Progenitor cell of endocrine pancreas (in vitro differentiated cells): ENCODE measurements around the gene RTP2. TPM values are rescaled to one million over a fixed set of nuclear protein-coding genes. Genes with fewer than 3 reads are reported as not detected.

ENCODE experiments used
- DNase-seq: peaks from one replicate; pipeline ENCODE4 v3.0.0; 2021; ENCODE audit warnings: low spot score; ENCODE audit not compliant: unreplicated experiment
- H3K27ac Mint-ChIP-seq: 2 replicates; pipeline ENCODE4 v1.8.0; 2021; ENCODE audit warnings: mild to moderate bottlenecking, moderate library complexity, mixed read lengths
- H3K27me3 Mint-ChIP-seq: 2 replicates; pipeline ENCODE4 v1.8.0; 2021; ENCODE audit warnings: mixed read lengths
- H3K36me3 Mint-ChIP-seq: 2 replicates; pipeline ENCODE4 v1.8.0; 2022; ENCODE audit warnings: mixed read lengths; ENCODE audit not compliant: insufficient read depth
- H3K4me1 Mint-ChIP-seq: 2 replicates; pipeline ENCODE4 v1.8.0; 2021; ENCODE audit warnings: low read depth, mixed read lengths
- H3K4me3 Mint-ChIP-seq: 2 replicates; pipeline ENCODE4 v1.8.0; 2021; ENCODE audit warnings: low read depth, mild to moderate bottlenecking, moderate library complexity, mixed read lengths
- H3K9me3 Mint-ChIP-seq: 2 replicates; pipeline ENCODE4 v1.8.0; 2021; ENCODE audit warnings: low read depth, mixed read lengths
- total RNA-seq: library from RNA; stranded (reverse); gene quantifications from 2 replicates; pipeline ENCODE4 v1.2.1, GENCODE V29; 2021
- TF ChIP-seq, protein P1 (sequence below): fragments of 200-600 bp; sonication (generic); IDR thresholded peaks from one replicate; pipeline ENCODE4 v1.5.0; 2021; ENCODE audit warnings: antibody characterized with exemption, mild to moderate bottlenecking; ENCODE audit not compliant: unreplicated experiment

RTP2 gene
- total RNA-seq, 1 donor from 2014 or later: not detected

DNA sequence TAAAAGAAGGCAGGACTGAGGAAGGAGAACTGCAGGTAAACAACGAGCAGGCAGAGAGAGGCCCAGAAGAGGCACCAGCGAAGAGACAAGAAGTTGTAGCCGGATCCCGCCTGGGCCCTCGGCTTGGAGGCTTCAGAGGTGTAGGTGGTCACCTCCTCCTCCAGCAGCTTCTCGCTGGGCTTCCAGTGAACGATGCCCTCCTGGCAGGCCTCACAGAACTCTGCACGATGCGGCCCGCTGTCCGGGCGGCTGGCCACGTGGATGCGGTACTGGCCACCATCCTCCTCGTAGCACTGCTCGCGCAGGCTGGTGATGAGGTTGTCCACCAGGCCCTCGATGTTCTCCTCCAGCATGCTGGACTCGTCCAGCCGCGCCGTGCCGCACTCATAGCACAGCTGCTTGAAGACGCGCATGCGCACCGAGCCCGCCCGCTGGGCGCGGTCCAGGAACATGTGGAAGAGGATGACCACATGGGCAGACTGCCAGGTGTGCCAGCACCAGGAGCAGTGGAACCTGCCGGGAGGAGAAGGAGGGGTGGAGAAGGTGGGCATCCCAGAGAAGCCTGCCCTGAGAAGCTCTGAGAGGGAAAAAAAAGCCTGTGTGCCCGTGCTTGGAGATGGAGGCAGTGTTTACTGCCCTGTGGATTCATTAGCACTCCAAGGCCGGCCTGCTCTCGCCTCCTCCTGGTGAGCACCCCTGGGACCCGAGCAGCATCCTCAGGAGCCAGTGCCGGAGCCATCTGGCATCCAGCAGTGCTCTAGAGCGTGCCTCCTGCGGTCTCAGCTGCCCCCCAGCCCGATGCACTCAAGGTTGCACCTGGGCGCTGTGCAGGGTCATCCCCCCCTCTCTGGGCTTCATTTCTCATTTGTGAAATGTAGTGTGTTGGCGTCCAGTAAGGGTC, 3.6 kb downstream of the RTP2 start:
- no peaks in the 10 kb centered on the region for H3K36me3 Mint-ChIP-seq
- TF ChIP-seq, protein P1, sequence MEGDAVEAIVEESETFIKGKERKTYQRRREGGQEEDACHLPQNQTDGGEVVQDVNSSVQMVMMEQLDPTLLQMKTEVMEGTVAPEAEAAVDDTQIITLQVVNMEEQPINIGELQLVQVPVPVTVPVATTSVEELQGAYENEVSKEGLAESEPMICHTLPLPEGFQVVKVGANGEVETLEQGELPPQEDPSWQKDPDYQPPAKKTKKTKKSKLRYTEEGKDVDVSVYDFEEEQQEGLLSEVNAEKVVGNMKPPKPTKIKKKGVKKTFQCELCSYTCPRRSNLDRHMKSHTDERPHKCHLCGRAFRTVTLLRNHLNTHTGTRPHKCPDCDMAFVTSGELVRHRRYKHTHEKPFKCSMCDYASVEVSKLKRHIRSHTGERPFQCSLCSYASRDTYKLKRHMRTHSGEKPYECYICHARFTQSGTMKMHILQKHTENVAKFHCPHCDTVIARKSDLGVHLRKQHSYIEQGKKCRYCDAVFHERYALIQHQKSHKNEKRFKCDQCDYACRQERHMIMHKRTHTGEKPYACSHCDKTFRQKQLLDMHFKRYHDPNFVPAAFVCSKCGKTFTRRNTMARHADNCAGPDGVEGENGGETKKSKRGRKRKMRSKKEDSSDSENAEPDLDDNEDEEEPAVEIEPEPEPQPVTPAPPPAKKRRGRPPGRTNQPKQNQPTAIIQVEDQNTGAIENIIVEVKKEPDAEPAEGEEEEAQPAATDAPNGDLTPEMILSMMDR: no peak
- DNase-seq: no peak
- no peak overlapping the region for H3K27ac Mint-ChIP-seq
- no peaks in the 10 kb centered on the region for H3K9me3 Mint-ChIP-seq
- no peaks in the 10 kb centered on the region for H3K4me1 Mint-ChIP-seq
- H3K4me3 Mint-ChIP-seq: no peak overlapping the region
- H3K27me3 Mint-ChIP-seq: peaks cover 21% of the 10 kb centered on the region

DNA sequence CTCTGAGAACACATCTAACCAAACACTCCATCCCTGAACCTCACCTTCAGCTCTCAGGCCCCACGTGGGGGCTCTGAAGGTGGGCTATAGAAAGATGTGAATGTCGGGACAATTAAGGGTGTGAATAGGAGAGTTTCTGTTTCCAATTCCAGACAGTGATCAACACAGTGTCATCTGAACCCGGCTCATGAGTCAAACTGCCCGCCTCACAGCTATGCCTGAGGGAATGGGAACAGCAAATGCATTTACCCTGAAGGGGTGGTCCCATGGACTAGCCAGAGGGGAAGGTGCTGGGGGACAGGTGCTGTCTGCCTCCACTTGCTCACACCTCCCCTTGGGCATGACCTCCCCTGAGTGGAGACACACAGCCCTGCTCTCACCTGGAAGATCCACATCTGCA, 6.3 kb downstream of the RTP2 start:
- Mint-ChIP-seq H3K4me3 (no peak overlapping the region), H3K27ac (no peak overlapping the region), H3K9me3 (no peaks in the 10 kb centered on the region), H3K36me3 (no peaks in the 10 kb centered on the region), H3K27me3 (peaks cover 19% of the 10 kb centered on the region), H3K4me1 (no peaks in the 10 kb centered on the region)
- no peak for DNase-seq
- TF ChIP-seq, protein P1: no peak

DNA sequence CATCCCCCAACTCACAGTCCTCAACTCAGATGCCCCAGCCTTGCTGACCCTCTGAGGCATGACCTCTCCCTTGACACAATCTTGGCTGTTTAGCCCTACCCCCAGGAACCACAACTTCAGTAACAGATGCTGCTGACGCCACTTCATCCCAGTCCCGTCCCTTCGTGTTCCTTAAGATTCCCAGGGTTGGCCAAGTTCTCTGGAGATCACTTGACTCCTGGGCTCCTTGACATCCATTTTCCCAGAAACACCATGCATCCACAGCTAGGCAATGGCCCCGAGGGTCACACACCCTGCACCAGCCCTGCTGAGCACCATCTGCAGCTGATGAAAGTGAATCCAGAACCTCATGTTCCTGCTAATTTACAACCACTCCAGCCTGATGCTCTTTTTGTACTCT, 6.9 kb downstream of the RTP2 start:
- DNase-seq: no peak
- Mint-ChIP-seq H3K27me3 (peaks cover 19% of the 10 kb centered on the region), H3K36me3 (no peaks in the 10 kb centered on the region), H3K27ac (no peak overlapping the region), H3K4me3 (no peak overlapping the region), H3K9me3 (no peaks in the 10 kb centered on the region), H3K4me1 (no peaks in the 10 kb centered on the region)
- TF ChIP-seq, protein P1: no peak

DNA sequence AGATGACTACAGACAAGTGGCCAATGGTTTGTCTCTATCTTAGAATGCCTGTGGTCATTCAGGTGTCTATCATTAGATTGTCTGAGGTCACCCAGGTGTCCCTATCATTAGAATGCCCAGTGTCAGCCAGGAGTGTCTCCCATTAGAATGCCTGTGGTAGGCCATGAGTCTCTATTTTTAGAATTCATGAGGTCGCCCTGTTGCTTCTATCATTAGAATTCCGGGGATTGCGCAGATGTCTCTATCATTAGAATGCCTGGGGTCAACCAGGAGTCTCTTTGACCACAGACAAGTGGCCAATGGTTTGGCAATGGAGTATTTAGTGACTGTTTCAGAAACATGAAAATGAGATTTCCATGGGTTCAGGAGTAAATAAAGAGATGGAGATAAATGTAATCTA, 7.6 kb downstream of the RTP2 start:
- no peak overlapping the region for H3K27ac Mint-ChIP-seq
- H3K4me1 Mint-ChIP-seq: no peaks in the 10 kb centered on the region
- no peak for DNase-seq
- H3K27me3 Mint-ChIP-seq: peaks cover 18% of the 10 kb centered on the region
- H3K4me3 Mint-ChIP-seq: no peak overlapping the region
- no peaks in the 10 kb centered on the region for H3K9me3 Mint-ChIP-seq
- TF ChIP-seq, protein P1: no peak
- H3K36me3 Mint-ChIP-seq: no peaks in the 10 kb centered on the region

DNA sequence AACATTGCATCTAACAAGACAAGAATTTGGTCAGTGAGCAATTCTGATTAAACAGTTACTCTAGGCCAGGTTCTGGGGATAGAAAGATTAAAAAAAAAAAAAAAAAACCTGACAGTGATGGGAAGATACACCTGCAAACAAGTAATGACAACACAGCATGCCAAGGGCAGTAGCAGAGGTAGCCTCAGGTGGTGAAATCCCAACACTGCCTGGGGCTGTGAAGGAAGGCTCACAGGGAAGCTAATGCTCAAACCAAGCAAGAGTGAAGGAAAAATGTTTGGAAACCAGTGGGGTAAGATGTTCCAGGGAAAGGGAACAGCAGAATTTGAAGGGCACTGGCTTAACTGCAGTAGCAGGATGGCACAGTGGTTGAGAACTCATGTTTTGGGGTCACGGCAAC, 8.9 kb downstream of the RTP2 start:
- H3K9me3 Mint-ChIP-seq: no peaks in the 10 kb centered on the region
- TF ChIP-seq, protein P1: no peak
- no peak for DNase-seq
- H3K27me3 Mint-ChIP-seq: peaks cover 18% of the 10 kb centered on the region
- H3K4me3 Mint-ChIP-seq: no peak overlapping the region
- H3K27ac Mint-ChIP-seq: no peak overlapping the region
- H3K36me3 Mint-ChIP-seq: no peaks in the 10 kb centered on the region
- H3K4me1 Mint-ChIP-seq: no peaks in the 10 kb centered on the region
